HepG2 (cell line): ENCODE data around the gene DENND10. TPM values are rescaled to one million over a fixed set of nuclear protein-coding genes. Genes with fewer than 3 reads are reported as not detected.

Experiments
- DNMT3B ChIP-seq: conservative IDR thresholded peaks from 2 replicates; pipeline ENCODE4 v1.6.1; 2016; ENCODE audit warnings: missing biosample characterization, control low read depth
- ESRRA ChIP-seq: sonication (generic); formaldehyde crosslinking; IDR thresholded peaks from 2 replicates; pipeline ENCODE4 v1.5.1; 2020; ENCODE audit warnings: mild to moderate bottlenecking, low read depth, missing genetic modification reagents
- HIVEP1 ChIP-seq: sonication (generic); formaldehyde crosslinking; IDR thresholded peaks from 2 replicates; pipeline ENCODE4 v1.4.0; 2020; ENCODE audit warnings: mild to moderate bottlenecking, missing genetic modification reagents
- JDP2 ChIP-seq: sonication (generic); formaldehyde crosslinking; IDR thresholded peaks from 2 replicates; pipeline ENCODE4 v1.8.1; 2022; ENCODE audit warnings: missing genetic modification reagents, borderline replicate concordance
- KAT2B ChIP-seq: fragments of 150-350 bp; IDR thresholded peaks from 2 replicates; pipeline ENCODE4 v1.6.1; 2014; ENCODE audit warnings: low read depth, low read length, borderline replicate concordance
- KLF6 ChIP-seq: IDR thresholded peaks from 2 replicates; pipeline ENCODE4 v1.8.0; 2016; ENCODE audit warnings: missing biosample characterization, missing genetic modification reagents
- NR2F1 ChIP-seq, 2 experiments: fragments of 450-650 bp in 1 of 2; formaldehyde crosslinking in 1 of 2; IDR thresholded peaks; 2 replicates each; pipeline versions ENCODE4 v1.5.0 to v1.6.1; 2016 to 2020; ENCODE audit warnings: mild to moderate bottlenecking in 1 of 2, missing compliant biosample characterization in 1 of 2, missing genetic modification reagents in 1 of 2, moderate library complexity in 1 of 2
- SMAD9 ChIP-seq: sonication (generic); formaldehyde crosslinking; IDR thresholded peaks from 2 replicates; pipeline ENCODE4 v1.5.1; 2020; ENCODE audit warnings: mild to moderate bottlenecking, missing genetic modification reagents
- SMYD3 ChIP-seq: sonication (generic); formaldehyde crosslinking; IDR thresholded peaks from 2 replicates; pipeline ENCODE4 v1.8.1; 2023; ENCODE audit warnings: mild to moderate bottlenecking, missing genetic modification reagents
- SRSF9 ChIP-seq: fragments of 200-400 bp; formaldehyde crosslinking; IDR thresholded peaks from 2 replicates; pipeline ENCODE4 v1.6.1; 2018; ENCODE audit warnings: borderline replicate concordance, mild to moderate bottlenecking, low read depth, low read length; ENCODE audit not compliant: insufficient read depth, poor library complexity, severe bottlenecking
- YY1 ChIP-seq: IDR thresholded peaks from 2 replicates; pipeline ENCODE4 v1.6.1; 2011; ENCODE audit warnings: low read length, low read depth, moderate library complexity, mild to moderate bottlenecking; ENCODE audit not compliant: insufficient read depth, insufficient replicate concordance
- ZNF136 ChIP-seq: sonication (generic); formaldehyde crosslinking; IDR thresholded peaks from 2 replicates; pipeline ENCODE4 v1.8.1; 2022; ENCODE audit warnings: low read depth, mild to moderate bottlenecking, moderate library complexity, missing genetic modification reagents
- ZNF530 ChIP-seq: sonication (generic); formaldehyde crosslinking; IDR thresholded peaks from 2 replicates; pipeline ENCODE4 v1.5.0; 2020; ENCODE audit warnings: low read depth, mild to moderate bottlenecking, missing genetic modification reagents
- ZSCAN31 ChIP-seq: sonication (generic); formaldehyde crosslinking; IDR thresholded peaks from 2 replicates; pipeline ENCODE4 v1.5.0; 2020; ENCODE audit warnings: low read depth, mild to moderate bottlenecking, missing genetic modification reagents
- polyA plus RNA-seq, 8 experiments: library from polyadenylated mRNA; depleted of rRNA in 3 of 8; stranded (reverse) in 7 of 8; unstranded in 1 of 8; fragments of >200 nt; fragmentation: Illumina TruSeq in 4 of 8; extraction: Trizol in 4 of 8; gene quantifications; 2 replicates each; pipeline versions ENCODE4 v1.2.1 to v1.2.3, GENCODE V29; 2011 to 2016; ENCODE audit warnings: low read depth in 4 of 8, missing spikeins in 1 of 8, mixed read lengths in 1 of 8; ENCODE audit not compliant: insufficient read depth in 1 of 8
- total RNA-seq, 5 experiments: library from RNA; depleted of rRNA; stranded (reverse); fragments of >200 nt; fragmentation: Illumina TruSeq; extraction: Trizol; gene quantifications; 2 replicates each; pipeline ENCODE4 v1.2.3, GENCODE V29; 2016; ENCODE audit warnings: low read depth in 1 of 5
- TF ChIP-seq, protein P1 (sequence below): sonication (generic); formaldehyde crosslinking; IDR thresholded peaks from 2 replicates; pipeline ENCODE4 v1.8.1; 2023; ENCODE audit warnings: mild to moderate bottlenecking, inconsistent platforms, moderate library complexity, missing genetic modification reagents, borderline replicate concordance
- TF ChIP-seq, protein P2 (sequence below): IDR thresholded peaks from 2 replicates; pipeline ENCODE4 v1.6.1; 2016; ENCODE audit warnings: missing genetic modification reagents, missing compliant biosample characterization
- TF ChIP-seq, protein P3 (sequence below): sonication (generic); formaldehyde crosslinking; IDR thresholded peaks from 2 replicates; pipeline ENCODE4 v1.4.0; 2020; ENCODE audit warnings: missing genetic modification reagents, mild to moderate bottlenecking, borderline replicate concordance
- TF ChIP-seq, protein P4 (sequence below): IDR thresholded peaks from 2 replicates; pipeline ENCODE4 v1.6.1; 2016; ENCODE audit warnings: low read depth
- TF ChIP-seq, protein P5 (sequence below), 2 experiments: fragments of 450-650 bp in 1 of 2; sonication (generic) in 1 of 2; formaldehyde crosslinking; IDR thresholded peaks; 2 replicates each; pipeline versions ENCODE4 v1.5.0 to v1.8.0; 2020 to 2022; ENCODE audit warnings: mild to moderate bottlenecking in 1 of 2, missing genetic modification reagents in 1 of 2

Gene DENND10
- total and polyA plus RNA-seq, 2 of the 13 experiments (the other 11 are each of a cell fraction or from before 2014, with no cell fraction given), result 43.7 to 78.8 TPM

DNA sequence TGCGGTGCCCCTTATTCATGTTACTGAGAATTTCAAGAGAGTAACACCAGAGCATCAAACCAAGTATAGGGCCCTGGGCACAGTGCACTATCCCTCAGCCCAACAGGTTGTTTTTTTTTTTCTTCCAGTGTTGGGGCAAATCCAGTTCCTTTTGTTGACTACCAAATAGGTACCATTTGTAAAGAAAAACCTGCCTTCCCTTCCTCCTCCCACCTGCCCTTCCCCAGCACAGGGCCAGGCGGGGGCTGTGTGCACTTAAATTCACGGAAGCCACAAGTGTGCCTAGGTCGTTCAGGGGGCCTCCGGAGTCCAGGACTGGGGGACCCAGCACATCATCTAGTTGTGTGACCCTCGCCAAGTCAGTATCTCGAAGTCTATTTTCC, 62.2 kb downstream of the DENND10 start (continued):
- TF ChIP-seq, protein P1, sequence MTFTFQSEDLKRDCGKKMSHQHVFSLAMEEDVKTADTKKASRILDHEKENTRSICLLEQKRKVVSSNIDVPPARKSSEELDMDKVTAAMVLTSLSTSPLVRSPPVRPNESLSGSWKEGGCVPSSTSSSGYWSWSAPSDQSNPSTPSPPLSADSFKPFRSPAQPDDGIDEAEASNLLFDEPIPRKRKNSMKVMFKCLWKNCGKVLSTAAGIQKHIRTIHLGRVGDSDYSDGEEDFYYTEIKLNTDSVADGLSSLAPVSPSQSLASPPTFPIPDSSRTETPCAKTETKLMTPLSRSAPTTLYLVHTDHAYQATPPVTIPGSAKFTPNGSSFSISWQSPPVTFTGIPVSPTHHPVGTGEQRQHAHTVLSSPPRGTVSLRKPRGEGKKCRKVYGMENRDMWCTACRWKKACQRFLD, result no peak
- TF ChIP-seq KLF6 (no peak), HIVEP1 (no peak), ESRRA (CRISPR knock-in tag) (no peak), ZNF530 (CRISPR knock-in tag) (no peak), YY1 (no peak), JDP2 (CRISPR knock-in tag) (no peak), KAT2B (no peak), NR2F1 (CRISPR knock-in tag; IDR thresholded peaks at IDR 0.05) (no peak), DNMT3B (CRISPR knock-in tag) (no peak), ZSCAN31 (CRISPR knock-in tag) (peak; percentile 1; the same call in 1 of the 2 replicates), ZNF136 (CRISPR knock-in tag) (no peak), SMAD9 (CRISPR knock-in tag) (no peak), SMYD3 (CRISPR knock-in tag) (no peak), SRSF9 (no peak)
- TF ChIP-seq, protein P2, sequence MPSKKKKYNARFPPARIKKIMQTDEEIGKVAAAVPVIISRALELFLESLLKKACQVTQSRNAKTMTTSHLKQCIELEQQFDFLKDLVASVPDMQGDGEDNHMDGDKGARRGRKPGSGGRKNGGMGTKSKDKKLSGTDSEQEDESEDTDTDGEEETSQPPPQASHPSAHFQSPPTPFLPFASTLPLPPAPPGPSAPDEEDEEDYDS (CRISPR knock-in tag), result no peak
- TF ChIP-seq, protein P3, sequence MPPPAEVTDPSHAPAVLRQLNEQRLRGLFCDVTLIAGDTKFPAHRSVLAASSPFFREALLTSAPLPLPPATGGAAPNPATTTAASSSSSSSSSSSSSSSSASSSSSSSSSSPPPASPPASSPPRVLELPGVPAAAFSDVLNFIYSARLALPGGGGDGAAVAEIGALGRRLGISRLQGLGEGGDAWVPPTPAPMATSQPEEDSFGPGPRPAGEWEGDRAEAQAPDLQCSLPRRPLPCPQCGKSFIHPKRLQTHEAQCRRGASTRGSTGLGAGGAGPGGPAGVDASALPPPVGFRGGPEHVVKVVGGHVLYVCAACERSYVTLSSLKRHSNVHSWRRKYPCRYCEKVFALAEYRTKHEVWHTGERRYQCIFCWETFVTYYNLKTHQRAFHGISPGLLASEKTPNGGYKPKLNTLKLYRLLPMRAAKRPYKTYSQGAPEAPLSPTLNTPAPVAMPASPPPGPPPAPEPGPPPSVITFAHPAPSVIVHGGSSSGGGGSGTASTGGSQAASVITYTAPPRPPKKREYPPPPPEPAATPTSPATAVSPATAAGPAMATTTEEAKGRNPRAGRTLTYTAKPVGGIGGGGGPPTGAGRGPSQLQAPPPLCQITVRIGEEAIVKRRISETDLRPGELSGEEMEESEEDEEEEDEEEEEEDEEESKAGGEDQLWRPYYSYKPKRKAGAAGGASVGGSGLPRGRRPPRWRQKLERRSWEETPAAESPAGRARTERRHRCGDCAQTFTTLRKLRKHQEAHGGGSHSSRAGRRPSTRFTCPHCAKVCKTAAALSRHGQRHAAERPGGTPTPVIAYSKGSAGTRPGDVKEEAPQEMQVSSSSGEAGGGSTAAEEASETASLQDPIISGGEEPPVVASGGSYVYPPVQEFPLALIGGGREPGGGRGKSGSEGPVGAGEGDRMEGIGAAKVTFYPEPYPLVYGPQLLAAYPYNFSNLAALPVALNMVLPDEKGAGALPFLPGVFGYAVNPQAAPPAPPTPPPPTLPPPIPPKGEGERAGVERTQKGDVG (CRISPR knock-in tag), result no peak
- TF ChIP-seq, protein P4, sequence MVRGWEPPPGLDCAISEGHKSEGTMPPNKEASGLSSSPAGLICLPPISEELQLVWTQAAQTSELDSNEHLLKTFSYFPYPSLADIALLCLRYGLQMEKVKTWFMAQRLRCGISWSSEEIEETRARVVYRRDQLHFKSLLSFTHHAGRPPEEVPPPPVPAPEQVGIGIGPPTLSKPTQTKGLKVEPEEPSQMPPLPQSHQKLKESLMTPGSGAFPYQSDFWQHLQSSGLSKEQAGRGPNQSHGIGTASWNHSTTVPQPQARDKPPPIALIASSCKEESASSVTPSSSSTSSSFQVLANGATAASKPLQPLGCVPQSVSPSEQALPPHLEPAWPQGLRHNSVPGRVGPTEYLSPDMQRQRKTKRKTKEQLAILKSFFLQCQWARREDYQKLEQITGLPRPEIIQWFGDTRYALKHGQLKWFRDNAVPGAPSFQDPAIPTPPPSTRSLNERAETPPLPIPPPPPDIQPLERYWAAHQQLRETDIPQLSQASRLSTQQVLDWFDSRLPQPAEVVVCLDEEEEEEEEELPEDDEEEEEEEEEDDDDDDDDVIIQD (CRISPR knock-in tag), result no peak
- TF ChIP-seq, protein P5, sequence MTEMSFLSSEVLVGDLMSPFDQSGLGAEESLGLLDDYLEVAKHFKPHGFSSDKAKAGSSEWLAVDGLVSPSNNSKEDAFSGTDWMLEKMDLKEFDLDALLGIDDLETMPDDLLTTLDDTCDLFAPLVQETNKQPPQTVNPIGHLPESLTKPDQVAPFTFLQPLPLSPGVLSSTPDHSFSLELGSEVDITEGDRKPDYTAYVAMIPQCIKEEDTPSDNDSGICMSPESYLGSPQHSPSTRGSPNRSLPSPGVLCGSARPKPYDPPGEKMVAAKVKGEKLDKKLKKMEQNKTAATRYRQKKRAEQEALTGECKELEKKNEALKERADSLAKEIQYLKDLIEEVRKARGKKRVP (CRISPR knock-in tag; IDR thresholded peaks at IDR 0.05), result no peak
